ENCODE results near the gene POP4.
"Not testable (repeated sequence)": the region's sequence is repeated elsewhere in the genome, so short reads cannot be mapped to it uniquely, and the experiment has no call there.

DNA sequence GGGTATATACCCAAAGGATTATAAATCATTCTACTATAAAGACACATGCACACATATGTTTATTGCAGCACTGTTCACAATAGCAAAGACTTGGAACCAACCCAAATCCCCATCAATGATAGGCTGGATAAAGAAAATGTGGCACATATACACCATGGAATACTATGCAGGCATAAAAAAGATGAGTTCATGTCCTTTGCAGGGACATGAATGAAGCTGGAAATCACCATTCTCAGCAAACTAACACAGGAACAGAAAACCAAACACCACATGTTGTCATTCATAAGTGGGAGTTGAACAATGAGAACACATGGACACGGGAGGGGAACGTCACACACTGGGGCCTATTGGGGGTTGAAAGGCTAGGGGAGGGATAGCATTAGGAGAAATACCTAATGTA is 47.0 kb upstream of the POP4 start:
- TF ChIP-seq POLR2AphosphoS5, POLR2A (IDR thresholded peaks at IDR 0.05): not testable (repeated sequence)
- TF ChIP-seq, protein P1, sequence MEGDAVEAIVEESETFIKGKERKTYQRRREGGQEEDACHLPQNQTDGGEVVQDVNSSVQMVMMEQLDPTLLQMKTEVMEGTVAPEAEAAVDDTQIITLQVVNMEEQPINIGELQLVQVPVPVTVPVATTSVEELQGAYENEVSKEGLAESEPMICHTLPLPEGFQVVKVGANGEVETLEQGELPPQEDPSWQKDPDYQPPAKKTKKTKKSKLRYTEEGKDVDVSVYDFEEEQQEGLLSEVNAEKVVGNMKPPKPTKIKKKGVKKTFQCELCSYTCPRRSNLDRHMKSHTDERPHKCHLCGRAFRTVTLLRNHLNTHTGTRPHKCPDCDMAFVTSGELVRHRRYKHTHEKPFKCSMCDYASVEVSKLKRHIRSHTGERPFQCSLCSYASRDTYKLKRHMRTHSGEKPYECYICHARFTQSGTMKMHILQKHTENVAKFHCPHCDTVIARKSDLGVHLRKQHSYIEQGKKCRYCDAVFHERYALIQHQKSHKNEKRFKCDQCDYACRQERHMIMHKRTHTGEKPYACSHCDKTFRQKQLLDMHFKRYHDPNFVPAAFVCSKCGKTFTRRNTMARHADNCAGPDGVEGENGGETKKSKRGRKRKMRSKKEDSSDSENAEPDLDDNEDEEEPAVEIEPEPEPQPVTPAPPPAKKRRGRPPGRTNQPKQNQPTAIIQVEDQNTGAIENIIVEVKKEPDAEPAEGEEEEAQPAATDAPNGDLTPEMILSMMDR (IDR thresholded peaks at IDR 0.05): not testable (repeated sequence)

All from suprapubic skin (tissue), 4 donors.